GM19035 (cell line): ENCODE measurements around the gene TMEM129.
A peak's percentile ranks its signal among the peaks of the same experiment; 100 is the strongest.

Experiments
- ATAC-seq: cut with Tn5 transposase; IDR thresholded peaks from one replicate; pipeline ENCODE4 v1.9.1; 2021; ENCODE audit not compliant: unreplicated experiment

TMEM129 gene

GRCh38 chr4:1721666-1722550 lies 785 bp upstream of the TMEM129 start:
- peak; percentile 2 for ATAC-seq

- peak; percentile 27 for ATAC-seq
Observed at GRCh38 chr4:1720163-1720983, 750 bp downstream of the TMEM129 start.

- no peak for ATAC-seq
Observed at GRCh38 chr4:1718095-1718850, 2.9 kb downstream of the TMEM129 start.

GRCh38 chr4:1717129-1718094 lies 3.7 kb downstream of the TMEM129 start:
- no peak for ATAC-seq

GRCh38 chr4:1716065-1716945 lies 4.8 kb downstream of the TMEM129 start:
- no peak for ATAC-seq

- ATAC-seq: no peak
Observed at GRCh38 chr4:1715002-1715758, 5.9 kb downstream of the TMEM129 start.

- ATAC-seq: no peak
Observed at GRCh38 chr4:1714303-1715001, 6.7 kb downstream of the TMEM129 start.

GRCh38 chr4:1713003-1713851 lies 7.9 kb downstream of the TMEM129 start:
- ATAC-seq: no peak

GRCh38 chr4:1712216-1713002 lies 8.7 kb downstream of the TMEM129 start, which contains the start of gene SLBP:
Gene SLBP, minus strand, starts transcription at chr4:1712319. Its CDS starts 131 bp downstream, at chr4:1712188.
- ATAC-seq: peak; percentile 73

- ATAC-seq: peak; percentile 16
Observed at GRCh38 chr4:1711571-1712215, 9.4 kb downstream of the TMEM129 start.

GRCh38 chr4:1711055-1711570 lies 10.0 kb downstream of the TMEM129 start:
- ATAC-seq: no peak

- ATAC-seq: no peak
Observed at GRCh38 chr4:1708581-1708980, 12.5 kb downstream of the TMEM129 start.

GRCh38 chr4:1706358-1706757 lies 14.8 kb downstream of the TMEM129 start:
- ATAC-seq: no peak

GRCh38 chr4:1705732-1706131 lies 15.4 kb downstream of the TMEM129 start:
- no peak for ATAC-seq

- no peak for ATAC-seq
Observed at GRCh38 chr4:1703867-1704266, 17.3 kb downstream of the TMEM129 start.
